GM18873 (cell line): ENCODE data around the gene KRTAP10-1.

Experiments
- ATAC-seq: cut with Tn5 transposase; IDR thresholded peaks from one replicate; pipeline ENCODE4 v1.9.1; 2021; ENCODE audit warnings: mild to moderate bottlenecking, moderate library complexity, moderate number of reproducible peaks; ENCODE audit not compliant: unreplicated experiment, low FRiP score

The KRTAP10-1 gene

GRCh38 chr21:44519346-44520325 is 20.4 kb downstream of the KRTAP10-1 start:
- ATAC-seq: no peak

- no peak for ATAC-seq
Observed at GRCh38 chr21:44518686-44519085, 21.3 kb downstream of the KRTAP10-1 start.

GRCh38 chr21:44517175-44517899 is 22.7 kb downstream of the KRTAP10-1 start:
- ATAC-seq: no peak

GRCh38 chr21:44516828-44517174 is 23.2 kb downstream of the KRTAP10-1 start:
- ATAC-seq: no peak

- ATAC-seq: no peak
Observed at GRCh38 chr21:44516342-44516741, 23.7 kb downstream of the KRTAP10-1 start.

- ATAC-seq: no peak
Observed at GRCh38 chr21:44515359-44516165, 24.4 kb downstream of the KRTAP10-1 start.

GRCh38 chr21:44514746-44515358 is 25.1 kb downstream of the KRTAP10-1 start:
- ATAC-seq: no peak

- ATAC-seq: no peak
Observed at GRCh38 chr21:44514218-44514520, 25.8 kb downstream of the KRTAP10-1 start.

GRCh38 chr21:44513389-44514217 is 26.4 kb downstream of the KRTAP10-1 start:
- ATAC-seq: no peak

GRCh38 chr21:44512496-44513388 is 27.3 kb downstream of the KRTAP10-1 start:
- ATAC-seq: no peak

- ATAC-seq: no peak
Observed at GRCh38 chr21:44511938-44512275, 28.1 kb downstream of the KRTAP10-1 start.

- no peak for ATAC-seq
Observed at GRCh38 chr21:44511219-44511937, 28.6 kb downstream of the KRTAP10-1 start.

GRCh38 chr21:44510508-44511218 is 29.3 kb downstream of the KRTAP10-1 start:
- no peak for ATAC-seq

- ATAC-seq: no peak
Observed at GRCh38 chr21:44510109-44510507, 29.9 kb downstream of the KRTAP10-1 start.

- no peak for ATAC-seq
Observed at GRCh38 chr21:44509539-44509938, 30.5 kb downstream of the KRTAP10-1 start.

- no peak for ATAC-seq
Observed at GRCh38 chr21:44508711-44509445, 31.1 kb downstream of the KRTAP10-1 start.

- ATAC-seq: no peak
Observed at GRCh38 chr21:44508426-44508710, 31.6 kb downstream of the KRTAP10-1 start.
